Measurements from ENCODE around the gene OAT. TPM values are rescaled to one million over a fixed set of nuclear protein-coding genes. Genes with fewer than 3 reads are reported as not detected.

Gene OAT
- total and polyA plus RNA-seq, 10 of the 15 experiments (the other 5 are each of a cell fraction or from before 2014, with no cell fraction given), result 1.2 to 9.8 (median 1.6) TPM

- H3K4me2 ChIP-seq (ENCODE audit: control insufficient read depth, insufficient read depth), result no peak overlapping the region
- POLR2A ChIA-PET, result no interaction called here
- TF ChIP-seq, protein P1, sequence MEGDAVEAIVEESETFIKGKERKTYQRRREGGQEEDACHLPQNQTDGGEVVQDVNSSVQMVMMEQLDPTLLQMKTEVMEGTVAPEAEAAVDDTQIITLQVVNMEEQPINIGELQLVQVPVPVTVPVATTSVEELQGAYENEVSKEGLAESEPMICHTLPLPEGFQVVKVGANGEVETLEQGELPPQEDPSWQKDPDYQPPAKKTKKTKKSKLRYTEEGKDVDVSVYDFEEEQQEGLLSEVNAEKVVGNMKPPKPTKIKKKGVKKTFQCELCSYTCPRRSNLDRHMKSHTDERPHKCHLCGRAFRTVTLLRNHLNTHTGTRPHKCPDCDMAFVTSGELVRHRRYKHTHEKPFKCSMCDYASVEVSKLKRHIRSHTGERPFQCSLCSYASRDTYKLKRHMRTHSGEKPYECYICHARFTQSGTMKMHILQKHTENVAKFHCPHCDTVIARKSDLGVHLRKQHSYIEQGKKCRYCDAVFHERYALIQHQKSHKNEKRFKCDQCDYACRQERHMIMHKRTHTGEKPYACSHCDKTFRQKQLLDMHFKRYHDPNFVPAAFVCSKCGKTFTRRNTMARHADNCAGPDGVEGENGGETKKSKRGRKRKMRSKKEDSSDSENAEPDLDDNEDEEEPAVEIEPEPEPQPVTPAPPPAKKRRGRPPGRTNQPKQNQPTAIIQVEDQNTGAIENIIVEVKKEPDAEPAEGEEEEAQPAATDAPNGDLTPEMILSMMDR (IDR thresholded peaks at IDR 0.05 in 2 of 3, conservative IDR thresholded peaks at IDR 0.05 in 1 of 3; ENCODE audit: control insufficient read depth in 2 of 3, extremely low read depth in 1 of 3, insufficient read depth in 1 of 3, low read depth in 3 of 3, low read length in 3 of 3), result no peak
- TF ChIP-seq SREBF2 (IDR thresholded peaks at IDR 0.05; ENCODE audit: low read length) (no peak), NR2F1 (conservative IDR thresholded peaks at IDR 0.05) (no peak), NFYB (IDR thresholded peaks at IDR 0.05; ENCODE audit: insufficient read depth, low read depth, low read length) (no peak)
- intact Hi-C loops (cut with micrococcal nuclease; ENCODE audit: unreplicated experiment), result no loop called here
- BruUV-seq (replicated peaks), result no TSS peak
- no peaks in the 10 kb centered on the region for H3K9me3 ChIP-seq (replicated peaks; ENCODE audit: control insufficient read depth, insufficient read depth, low read length)
- CTCF ChIA-PET, result no interaction called here
- H3K36me3 ChIP-seq (ENCODE audit: control insufficient read depth in 2 of 2, insufficient read depth in 2 of 2, low read length in 1 of 2), result no peaks in the 10 kb centered on the region
- RAD21 ChIA-PET (ENCODE audit: unreplicated experiment), result no interaction called here
- 41% methylated on average over 4 of the region's 4 CpGs for WGBS (ENCODE audit: insufficient coverage, insufficient replicate concordance, low lambda C conversion rate, missing lambda C conversion rate)
- H2AFZ ChIP-seq (ENCODE audit: control insufficient read depth, low read depth, low read length), result no peak overlapping the region
- no peaks in the 10 kb centered on the region for H4K20me1 ChIP-seq (ENCODE audit: control insufficient read depth, insufficient read depth)
- no peaks in the 10 kb centered on the region for H3K27me3 ChIP-seq (replicated peaks in 1 of 2; ENCODE audit: control insufficient read depth in 2 of 2, insufficient read depth in 2 of 2, low read length in 1 of 2)
- H3K4me3 ChIP-seq, result no peak overlapping the region
- H3K4me1 ChIP-seq (ENCODE audit: control insufficient read depth, insufficient read depth, low read length), result no peaks in the 10 kb centered on the region
- DNase-seq (ENCODE audit: low read depth, low spot score) (no peak), FAIRE-seq (no peak), ATAC-seq (no peak)
- H3K27ac ChIP-seq (ENCODE audit: control insufficient read depth, insufficient read depth), result no peak overlapping the region
- SMC1A ChIA-PET (ENCODE audit: uncharacterized antibody, unreplicated experiment), result no interaction called here
- in situ Hi-C loops (cut with MboI), result no loop called here
- no peak overlapping the region for H3K9ac ChIP-seq (ENCODE audit: control insufficient read depth, insufficient read depth, low read length)
- no peaks in the 10 kb centered on the region for H3K79me2 ChIP-seq (ENCODE audit: control insufficient read depth, insufficient read depth, low read length)
These were observed 11.4 kb upstream of the OAT start for GRCh38 chr10:124430077-124430476.

- ChIA-PET CTCF (no interaction called here), RAD21 (ENCODE audit: unreplicated experiment) (no interaction called here), POLR2A (no interaction called here), SMC1A (ENCODE audit: uncharacterized antibody, unreplicated experiment) (no interaction called here)
- H3K4me2 ChIP-seq (ENCODE audit: control insufficient read depth, insufficient read depth), result no peak overlapping the region
- no TSS peak for BruUV-seq (replicated peaks)
- H4K20me1 ChIP-seq (ENCODE audit: control insufficient read depth, insufficient read depth), result no peaks in the 10 kb centered on the region
- H3K9ac ChIP-seq (ENCODE audit: control insufficient read depth, insufficient read depth, low read length), result no peak overlapping the region
- FAIRE-seq (no peak), ATAC-seq (no peak), DNase-seq (ENCODE audit: low read depth, low spot score) (no peak)
- H3K4me1 ChIP-seq (ENCODE audit: control insufficient read depth, insufficient read depth, low read length), result no peaks in the 10 kb centered on the region
- intact Hi-C loops (cut with micrococcal nuclease; ENCODE audit: unreplicated experiment) (no loop called here), in situ Hi-C loops (cut with MboI) (no loop called here)
- H2AFZ ChIP-seq (ENCODE audit: control insufficient read depth, low read depth, low read length), result no peak overlapping the region
- H3K27me3 ChIP-seq (replicated peaks in 1 of 2; ENCODE audit: control insufficient read depth in 2 of 2, insufficient read depth in 2 of 2, low read length in 1 of 2), result no peaks in the 10 kb centered on the region
- no peak overlapping the region for H3K4me3 ChIP-seq
- no peak overlapping the region for H3K27ac ChIP-seq (ENCODE audit: control insufficient read depth, insufficient read depth)
- H3K79me2 ChIP-seq (ENCODE audit: control insufficient read depth, insufficient read depth, low read length), result no peaks in the 10 kb centered on the region
- H3K36me3 ChIP-seq (ENCODE audit: control insufficient read depth in 2 of 2, insufficient read depth in 2 of 2, low read length in 1 of 2), result no peaks in the 10 kb centered on the region
- 28% methylated on average over 5 of the region's 5 CpGs for WGBS (ENCODE audit: insufficient coverage, insufficient replicate concordance, low lambda C conversion rate, missing lambda C conversion rate)
- no peaks in the 10 kb centered on the region for H3K9me3 ChIP-seq (replicated peaks; ENCODE audit: control insufficient read depth, insufficient read depth, low read length)
- TF ChIP-seq JUNB (IDR thresholded peaks at IDR 0.05), result no peak
- TF ChIP-seq BCL3 (IDR thresholded peaks at IDR 0.05; ENCODE audit: borderline replicate concordance, insufficient read depth, low read depth, low read length, poor library complexity, severe bottlenecking), result no peak
- no peak for TF ChIP-seq SMAD1 (IDR thresholded peaks at IDR 0.05; ENCODE audit: low read depth, partially characterized antibody)
- TF ChIP-seq CREM (IDR thresholded peaks at IDR 0.05; ENCODE audit: low read depth), result no peak
- TF ChIP-seq SREBF2 (IDR thresholded peaks at IDR 0.05; ENCODE audit: low read length), result no peak
- TF ChIP-seq ZNF274 (IDR thresholded peaks at IDR 0.05; ENCODE audit: insufficient read depth, insufficient read length), result no peak
- TF ChIP-seq TCF12 (IDR thresholded peaks at IDR 0.05; ENCODE audit: low read depth, low read length), result no peak
These were observed 10.9 kb upstream of the OAT start for GRCh38 chr10:124429576-124429975.

Measured in GM12878 (cell line).